Esophagus squamous epithelium (tissue), 5 donors: ENCODE measurements around the gene STUB1. TPM values are rescaled to one million over a fixed set of nuclear protein-coding genes. Genes with fewer than 3 reads are reported as not detected.

Source experiments
- DNase-seq: peaks from one replicate; lab custom pipeline; 2025; lab: John Stamatoyannopoulos, UW
- H3K27ac ChIP-seq, 4 donors: fragments of 200-600 bp; sonication (generic); one replicate each; pipeline ENCODE4 v1.5.1; 2016 to 2019; ENCODE audit warnings: mild to moderate bottlenecking in 1 of 4
- H3K27me3 ChIP-seq, 4 donors: fragments of 200-600 bp; sonication (generic); 1 replicate in 3 of 4; 2 replicates in 1 of 4; pipeline versions ENCODE4 v1.5.1 to v1.6.0; 2017 to 2021; ENCODE audit warnings: antibody characterized with exemption in 1 of 4
- H3K36me3 ChIP-seq, 3 donors: fragments of 200-600 bp; sonication (generic); one replicate each; pipeline ENCODE4 v1.5.1; 2016 to 2019
- H3K4me1 ChIP-seq, 3 donors: fragments of 200-600 bp; sonication (generic); one replicate each; pipeline ENCODE4 v1.5.1; 2017 to 2019
- H3K4me3 ChIP-seq, 4 donors: fragments of 200-600 bp; sonication (generic); 1 replicate in 3 of 4; 2 replicates in 1 of 4; pipeline ENCODE4 v1.5.1; 2016 to 2019; ENCODE audit warnings: mild to moderate bottlenecking in 2 of 4, moderate library complexity in 1 of 4
- H3K9me3 ChIP-seq, 3 donors: fragments of 200-600 bp; sonication (generic); one replicate each; pipeline ENCODE4 v1.5.1; 2016 to 2019
- CTCF ChIP-seq, 6 experiments: fragments of 450-650 bp in 4 of 6; fragments of 200-600 bp in 2 of 6; sonication (generic) in 2 of 6; IDR thresholded peaks; one replicate each; pipeline ENCODE4 v1.5.1; 2016 to 2019; ENCODE audit warnings: antibody characterized with exemption in 6 of 6, mild to moderate bottlenecking in 4 of 6, moderate library complexity in 4 of 6
- POLR2A ChIP-seq, 4 donors: fragments of 450-650 bp; IDR thresholded peaks; one replicate each; pipeline ENCODE4 v1.6.1; 2017; ENCODE audit warnings: antibody characterized with exemption in 4 of 4, mild to moderate bottlenecking in 4 of 4, moderate library complexity in 3 of 4
- WGBS, 2 donors: methylation state at CpG; one replicate each; pipeline ENCODE4 v1.1.5; 2018; 5-methylcytosine and 5-hydroxymethylcytosine counted together
- intact Hi-C: fragments of 100-400 bp; cut with DNase I; formaldehyde crosslinking; loops from one replicate; pipeline ENCODE4 v1.15.0; 2022
- total RNA-seq, 4 donors: library from RNA; depleted of rRNA; stranded (reverse); fragments of >200 nt; gene quantifications; one replicate each; pipeline ENCODE4 v1.1.0, GENCODE V29; 2016
- donor health status: DM: yes; HTN: yes; CAD: no.

Gene STUB1
- total RNA-seq, 4 donors from 2014 or later, result 102 to 148 (median 120) TPM

- intact Hi-C loops, result no loop called here
- peak in 2 of 4 donors; percentile 55 to 66 for TF ChIP-seq POLR2A (IDR thresholded peaks at IDR 0.05)
- peak in 3 of 6 experiments; percentile 24 to 42 (median 28) for TF ChIP-seq CTCF (IDR thresholded peaks at IDR 0.05)
- peaks cover 0 to 29% (median 9%) of the 10 kb centered on the region in 3 donors for H3K36me3 ChIP-seq
- H3K27ac ChIP-seq, result peak within 1 kb of the TSS; percentile 85 to 99 (median 96)
- WGBS, 2 donors, result 0 to 1% methylated on average over 6 to 21 of the region's 91 CpGs
- H3K27me3 ChIP-seq, result no peaks in the 10 kb centered on the region
- DNase-seq, result peak; percentile 81
- peaks cover 18 to 42% (median 20%) of the 10 kb centered on the region in 3 donors for H3K4me1 ChIP-seq
- H3K4me3 ChIP-seq, result peak within 1 kb of the TSS; percentile 72 to 93 (median 82)
- no peaks in the 10 kb centered on the region for H3K9me3 ChIP-seq
Measured at GRCh38 chr16:636206-637080, 43.8 kb upstream of the STUB1 start, which contains the start of gene METTL26. Gene METTL26, minus strand, starts transcription at chr16:636305. Its CDS starts 15 bp downstream, at chr16:636290.

GRCh38 chr16:637081-638018 is 42.9 kb upstream of the STUB1 start:
- H3K27me3 ChIP-seq, result no peaks in the 10 kb centered on the region
- peaks cover 18 to 46% (median 25%) of the 10 kb centered on the region in 3 donors for H3K4me1 ChIP-seq
- intact Hi-C loops, result no loop called here
- 5 to 86% methylated on average over 3 to 9 of the region's 53 CpGs for WGBS, 2 donors
- H3K27ac ChIP-seq, result peak overlapping the region; percentile 85 to 99 (median 96)
- TF ChIP-seq POLR2A (IDR thresholded peaks at IDR 0.05), result no peak
- H3K9me3 ChIP-seq, result no peaks in the 10 kb centered on the region
- peaks cover 0 to 27% (median 9%) of the 10 kb centered on the region in 3 donors for H3K36me3 ChIP-seq
- H3K4me3 ChIP-seq, result peak overlapping the region; percentile 72 to 93 (median 82)
- no peak for DNase-seq

GRCh38 chr16:638034-638543 is 42.1 kb upstream of the STUB1 start:
- peak overlapping the region in 3 of 4 donors; percentile 68 to 99 (median 95) for H3K27ac ChIP-seq
- WGBS, 2 donors, result 80 to 100% methylated on average over 1 to 5 of the region's 15 CpGs
- TF ChIP-seq POLR2A (IDR thresholded peaks at IDR 0.05) (no peak), CTCF (IDR thresholded peaks at IDR 0.05) (no peak)

GRCh38 chr16:638836-639235 is 41.4 kb upstream of the STUB1 start:
- H3K4me3 ChIP-seq, result no peak overlapping the region
- H3K27me3 ChIP-seq, result no peaks in the 10 kb centered on the region
- peaks cover 28 to 61% (median 35%) of the 10 kb centered on the region in 3 donors for H3K4me1 ChIP-seq
- WGBS, 2 donors, result 70 to 93% methylated on average over 2 to 5 of the region's 9 CpGs
- no peak overlapping the region for H3K27ac ChIP-seq
- peaks cover 0 to 12% (median 5%) of the 10 kb centered on the region in 3 donors for H3K36me3 ChIP-seq
- no peaks in the 10 kb centered on the region for H3K9me3 ChIP-seq
- TF ChIP-seq CTCF (IDR thresholded peaks at IDR 0.05) (no peak), POLR2A (IDR thresholded peaks at IDR 0.05) (no peak)
- no peak for DNase-seq
- intact Hi-C loops, result no loop called here

More at GRCh38 chr16:638034-638543, 42.1 kb upstream of the STUB1 start:
- no peaks in the 10 kb centered on the region for H3K9me3 ChIP-seq
- intact Hi-C loops, result no loop called here
- H3K36me3 ChIP-seq, result peaks cover 0 to 20% (median 9%) of the 10 kb centered on the region in 3 donors
- no peaks in the 10 kb centered on the region for H3K27me3 ChIP-seq
- peaks cover 25 to 53% (median 32%) of the 10 kb centered on the region in 3 donors for H3K4me1 ChIP-seq
- no peak overlapping the region for H3K4me3 ChIP-seq
- DNase-seq, result no peak

- Histone ChIP-seq H3K27ac (peak overlapping the region in 1 of 4 donors; percentile 76), H3K4me3 (peak overlapping the region in 1 of 4 donors; percentile 68), H3K4me1 (peaks cover 17 to 64% (median 27%) of the 10 kb centered on the region in 3 donors), H3K36me3 (no peaks in the 10 kb centered on the region), H3K9me3 (no peaks in the 10 kb centered on the region), H3K27me3 (no peaks in the 10 kb centered on the region)
- TF ChIP-seq CTCF (IDR thresholded peaks at IDR 0.05) (no peak), POLR2A (IDR thresholded peaks at IDR 0.05) (no peak)
- DNase-seq, result no peak
- intact Hi-C loops, result no loop called here
- WGBS, 2 donors, result no CpG with 5 or more reads among the region's 5 CpGs
Measured at GRCh38 chr16:640614-641013, 39.6 kb upstream of the STUB1 start.
